Stomach (tissue), 4 donors: ENCODE results near the gene EPS8L1.

Experiments used
- POLR2A ChIP-seq, 4 donors: fragments of 450-650 bp; IDR thresholded peaks; one replicate each; pipeline ENCODE4 v1.6.1; 2016; ENCODE audit warnings: antibody characterized with exemption in 4 of 4, control low read depth in 2 of 4, mild to moderate bottlenecking in 1 of 4, moderate library complexity in 1 of 4
- POLR2AphosphoS5 ChIP-seq, 3 donors: sonication (generic); formaldehyde crosslinking; IDR thresholded peaks; one replicate each; pipeline ENCODE4 v1.6.1; 2016; ENCODE audit warnings: antibody characterized with exemption in 3 of 3
- TF ChIP-seq, protein P1 (sequence below), 7 experiments: fragments of 450-650 bp in 4 of 7; fragments of 200-600 bp in 3 of 7; sonication (generic) in 3 of 7; IDR thresholded peaks; one replicate each; pipeline ENCODE4 v1.5.1; 2016 to 2019; ENCODE audit warnings: antibody characterized with exemption in 7 of 7, control low read depth in 2 of 7, mild to moderate bottlenecking in 1 of 7

DNA sequence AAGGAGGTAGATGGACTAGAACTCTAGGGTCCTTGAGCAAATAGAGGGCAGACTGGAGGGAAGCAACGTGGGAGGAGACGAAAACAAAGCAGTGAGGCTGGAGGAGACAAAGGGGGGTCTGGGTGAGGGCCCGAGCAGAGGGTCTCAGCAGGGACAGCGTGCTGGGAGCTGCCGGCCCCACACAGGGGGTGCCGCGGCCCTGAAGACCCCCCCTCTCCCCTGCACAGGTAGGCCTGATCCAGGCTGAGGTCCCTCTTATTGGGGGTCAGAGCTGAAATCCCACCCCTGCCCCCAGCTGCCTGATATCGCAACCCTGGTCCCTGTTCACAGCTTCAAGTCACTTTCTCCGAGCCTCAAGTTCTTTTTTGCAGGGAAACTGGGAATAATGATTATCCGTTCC is 8.7 kb downstream of the EPS8L1 start:
- TF ChIP-seq POLR2A (IDR thresholded peaks at IDR 0.05) (no peak), POLR2AphosphoS5 (IDR thresholded peaks at IDR 0.05) (no peak)
- TF ChIP-seq, protein P1, sequence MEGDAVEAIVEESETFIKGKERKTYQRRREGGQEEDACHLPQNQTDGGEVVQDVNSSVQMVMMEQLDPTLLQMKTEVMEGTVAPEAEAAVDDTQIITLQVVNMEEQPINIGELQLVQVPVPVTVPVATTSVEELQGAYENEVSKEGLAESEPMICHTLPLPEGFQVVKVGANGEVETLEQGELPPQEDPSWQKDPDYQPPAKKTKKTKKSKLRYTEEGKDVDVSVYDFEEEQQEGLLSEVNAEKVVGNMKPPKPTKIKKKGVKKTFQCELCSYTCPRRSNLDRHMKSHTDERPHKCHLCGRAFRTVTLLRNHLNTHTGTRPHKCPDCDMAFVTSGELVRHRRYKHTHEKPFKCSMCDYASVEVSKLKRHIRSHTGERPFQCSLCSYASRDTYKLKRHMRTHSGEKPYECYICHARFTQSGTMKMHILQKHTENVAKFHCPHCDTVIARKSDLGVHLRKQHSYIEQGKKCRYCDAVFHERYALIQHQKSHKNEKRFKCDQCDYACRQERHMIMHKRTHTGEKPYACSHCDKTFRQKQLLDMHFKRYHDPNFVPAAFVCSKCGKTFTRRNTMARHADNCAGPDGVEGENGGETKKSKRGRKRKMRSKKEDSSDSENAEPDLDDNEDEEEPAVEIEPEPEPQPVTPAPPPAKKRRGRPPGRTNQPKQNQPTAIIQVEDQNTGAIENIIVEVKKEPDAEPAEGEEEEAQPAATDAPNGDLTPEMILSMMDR (IDR thresholded peaks at IDR 0.05): no peak
